IMR-90 (cell line): ENCODE data around the gene SLFN12L. TPM values are rescaled to one million over a fixed set of nuclear protein-coding genes. Genes with fewer than 3 reads are reported as not detected.

Experiments used
- ATAC-seq: fragments of 200-7000 bp; cut with Tn5 transposase; 2 replicates; pipeline ENCODE4 v1.9.1; 2020; ENCODE audit warnings: low read depth, mild to moderate bottlenecking, moderate library complexity
- BruUV-seq: library from RNA; stranded (reverse); fragments of 400-500 nt; replicated peaks from 2 replicates; lab custom pipeline; 2021; lab: Mats Ljungman, UMichigan
- CTCF ChIA-PET: fragments of 300-600 bp; formaldehyde crosslinking; extraction: SDS; loops from one replicate; lab custom pipeline; 2021; ENCODE audit warnings: antibody characterized with exemption; lab: Yijun Ruan, JAX
- POLR2A ChIA-PET: fragments of 300-600 bp; sonication (Branson Sonifier 250); formaldehyde crosslinking; loops from one replicate; lab custom pipeline; 2022; ENCODE audit warnings: antibody characterized with exemption; ENCODE audit not compliant: unreplicated experiment; lab: Charles Lee
- DNase-seq: peaks from one replicate; pipeline ENCODE4 v3.0.0; 2013
- H2AFZ ChIP-seq: replicated peaks from 2 replicates; pipeline ENCODE3; 2013; ENCODE audit warnings: low read length, mild to moderate bottlenecking; ENCODE audit not compliant: poor library complexity
- H2AK5ac ChIP-seq: 2 replicates; pipeline ENCODE4 v1.6.1; 2013; ENCODE audit warnings: low read depth, low read length, inconsistent platforms
- H2AK9ac ChIP-seq: replicated peaks from 2 replicates; pipeline ENCODE3; 2013; ENCODE audit warnings: mild to moderate bottlenecking, low read depth, low read length, moderate library complexity; ENCODE audit not compliant: poor library complexity
- H2BK120ac ChIP-seq: 2 replicates; pipeline ENCODE4 v1.6.1; 2013; ENCODE audit warnings: low read depth, low read length, inconsistent platforms
- H2BK15ac ChIP-seq: 3 replicates; pipeline ENCODE4 v1.6.1; 2013; ENCODE audit warnings: low read depth, low read length, inconsistent platforms
- H2BK20ac ChIP-seq: 2 replicates; pipeline ENCODE4 v1.6.1; 2013; ENCODE audit warnings: low read depth, mild to moderate bottlenecking, inconsistent platforms, low read length, moderate library complexity
- H2BK5ac ChIP-seq: 2 replicates; pipeline ENCODE4 v1.6.1; 2013; ENCODE audit warnings: mild to moderate bottlenecking, low read depth, low read length, inconsistent platforms; ENCODE audit not compliant: poor library complexity, severe bottlenecking
- H3K14ac ChIP-seq: replicated peaks from 2 replicates; pipeline ENCODE4 v1.6.1; 2013; ENCODE audit warnings: low read depth, low read length, inconsistent platforms
- H3K18ac ChIP-seq: 2 replicates; pipeline ENCODE4 v1.6.1; 2013; ENCODE audit warnings: low read depth, low read length, control low read depth
- H3K23ac ChIP-seq: 2 replicates; pipeline ENCODE4 v1.6.1; 2013; ENCODE audit warnings: low read depth, low read length, inconsistent platforms
- H3K27ac ChIP-seq: 2 replicates; pipeline ENCODE4 v1.5.1; 2013; ENCODE audit warnings: mild to moderate bottlenecking, control low read depth, low read length; ENCODE audit not compliant: insufficient read depth
- H3K27me3 ChIP-seq: 2 replicates; pipeline ENCODE4 v1.6.1; 2013; ENCODE audit warnings: low read length; ENCODE audit not compliant: control insufficient read depth, insufficient read depth
- H3K36me3 ChIP-seq: 2 replicates; pipeline ENCODE4 v1.6.1; 2013; ENCODE audit warnings: low read length, mixed read lengths; ENCODE audit not compliant: control insufficient read depth, insufficient read depth
- H3K4ac ChIP-seq: 2 replicates; pipeline ENCODE4 v1.6.1; 2013; ENCODE audit warnings: low read depth, low read length, inconsistent platforms
- H3K4me1 ChIP-seq: 2 replicates; pipeline ENCODE4 v1.6.1; 2013; ENCODE audit warnings: low read length, mixed read lengths; ENCODE audit not compliant: control insufficient read depth, insufficient read depth
- H3K4me2 ChIP-seq: 2 replicates; pipeline ENCODE4 v1.6.1; 2013; ENCODE audit warnings: low read depth, mild to moderate bottlenecking, control low read depth, low read length, moderate library complexity
- H3K4me3 ChIP-seq: 2 replicates; pipeline ENCODE4 v1.5.1; 2013; ENCODE audit warnings: low read depth, mild to moderate bottlenecking, control low read depth, low read length, moderate library complexity; ENCODE audit not compliant: insufficient read depth
- H3K56ac ChIP-seq: 2 replicates; pipeline ENCODE4 v1.6.1; 2013; ENCODE audit warnings: low read length, inconsistent platforms; ENCODE audit not compliant: insufficient read depth; ENCODE audit errors: extremely low read depth
- H3K79me1 ChIP-seq, 2 experiments: 2 replicates each; pipeline ENCODE4 v1.6.1; 2013; ENCODE audit warnings: low read length in 2 of 2, inconsistent platforms in 1 of 2, low read depth in 1 of 2
- H3K9ac ChIP-seq: 2 replicates; pipeline ENCODE4 v1.6.1; 2013; ENCODE audit warnings: low read depth, low read length, control low read depth
- H3K9me1 ChIP-seq: 2 replicates; pipeline ENCODE4 v1.6.1; 2013; ENCODE audit warnings: low read length, inconsistent platforms; ENCODE audit not compliant: insufficient read depth
- H3K9me3 ChIP-seq: 2 replicates; pipeline ENCODE4 v1.6.1; 2013; ENCODE audit warnings: low read length; ENCODE audit not compliant: control insufficient read depth, insufficient read depth
- H4K20me1 ChIP-seq: 2 replicates; pipeline ENCODE4 v1.6.1; 2013; ENCODE audit warnings: low read length, inconsistent platforms; ENCODE audit not compliant: insufficient read depth
- H4K5ac ChIP-seq: 2 replicates; pipeline ENCODE4 v1.6.1; 2013; ENCODE audit warnings: mild to moderate bottlenecking, low read depth, low read length, control low read depth
- H4K8ac ChIP-seq, 2 experiments: 2 replicates each; pipeline ENCODE4 v1.6.1; 2013; ENCODE audit warnings: low read depth in 2 of 2, low read length in 2 of 2, control low read depth in 1 of 2, inconsistent platforms in 1 of 2
- H4K91ac ChIP-seq: 2 replicates; pipeline ENCODE4 v1.6.1; 2013; ENCODE audit warnings: low read depth, low read length, inconsistent platforms; ENCODE audit not compliant: insufficient read depth
- BHLHE40 ChIP-seq: fragments of 150-350 bp; IDR thresholded peaks from 2 replicates; pipeline ENCODE4 v1.6.1; 2016; ENCODE audit warnings: mild to moderate bottlenecking, low read depth, low read length
- CEBPB ChIP-seq: IDR thresholded peaks from 2 replicates; pipeline ENCODE4 v1.6.1; 2012; ENCODE audit warnings: low read depth, low read length, improper control_type of control experiment
- CHD1 ChIP-seq: IDR thresholded peaks from 2 replicates; pipeline ENCODE4 v1.6.1; 2012; ENCODE audit warnings: low read depth, low read length, improper control_type of control experiment
- CTCF ChIP-seq: conservative IDR thresholded peaks from 2 replicates; pipeline ENCODE4 v1.5.1; 2012; ENCODE audit warnings: mild to moderate bottlenecking, low read depth, low read length, improper control_type of control experiment
- ELK1 ChIP-seq: fragments of 150-350 bp; IDR thresholded peaks from 2 replicates; pipeline ENCODE4 v1.6.1; 2016; ENCODE audit warnings: low read depth, mild to moderate bottlenecking, low read length, moderate library complexity, borderline replicate concordance
- FOS ChIP-seq: fragments of 150-350 bp; IDR thresholded peaks from 2 replicates; pipeline ENCODE4 v1.6.1; 2016; ENCODE audit warnings: low read depth, low read length
- MAFK ChIP-seq: IDR thresholded peaks from 2 replicates; pipeline ENCODE4 v1.6.1; 2012; ENCODE audit warnings: low read depth, low read length, improper control_type of control experiment
- MAZ ChIP-seq: IDR thresholded peaks from 2 replicates; pipeline ENCODE4 v1.6.1; 2012; ENCODE audit warnings: low read depth, mild to moderate bottlenecking, low read length, improper control_type of control experiment, moderate library complexity, borderline replicate concordance
- MXI1 ChIP-seq: IDR thresholded peaks from 2 replicates; pipeline ENCODE4 v1.6.1; 2012; ENCODE audit warnings: low read depth, mild to moderate bottlenecking, low read length, moderate library complexity, borderline replicate concordance
- NFE2L2 ChIP-seq: fragments of 150-350 bp; IDR thresholded peaks from 2 replicates; pipeline ENCODE4 v1.6.1; 2016; ENCODE audit warnings: low read depth, mild to moderate bottlenecking, low read length
- POLR2A ChIP-seq: IDR thresholded peaks from 2 replicates; pipeline ENCODE4 v1.6.1; 2012; ENCODE audit warnings: mild to moderate bottlenecking, low read depth, low read length
- RAD21 ChIP-seq: IDR thresholded peaks from 2 replicates; pipeline ENCODE4 v1.6.1; 2012; ENCODE audit warnings: low read length, improper control_type of control experiment
- RCOR1 ChIP-seq: IDR thresholded peaks from 2 replicates; pipeline ENCODE4 v1.6.1; 2012; ENCODE audit warnings: mild to moderate bottlenecking, low read length, improper control_type of control experiment; ENCODE audit not compliant: insufficient replicate concordance
- SMC3 ChIP-seq: fragments of 150-350 bp; IDR thresholded peaks from 2 replicates; pipeline ENCODE4 v1.6.1; 2016; ENCODE audit warnings: low read depth, mild to moderate bottlenecking, antibody characterized with exemption, low read length, moderate library complexity
- USF2 ChIP-seq: fragments of 150-350 bp; IDR thresholded peaks from 2 replicates; pipeline ENCODE4 v1.6.1; 2017; ENCODE audit warnings: mild to moderate bottlenecking, antibody characterized with exemption, low read length, low read depth
- WGBS, 2 experiments: methylation state at CpG; one replicate each; pipeline versions ENCODE4 v1.1.5 to v1.1.7; 2013; ENCODE audit warnings: missing lambda C conversion rate in 2 of 2; ENCODE audit not compliant: insufficient read length in 1 of 2; ENCODE audit errors: extremely low coverage in 2 of 2; 5-methylcytosine and 5-hydroxymethylcytosine counted together
- dilution Hi-C: fragments of 300-500 bp; cut with HindIII; formaldehyde crosslinking; loops from one replicate; pipeline ENCODE4 v1.14.3; 2018; ENCODE audit warnings: low sequenced_read_pairs; ENCODE audit not compliant: unreplicated experiment
- in situ Hi-C: fragments of 300-500 bp; cut with MboI; formaldehyde crosslinking; loops from 3 replicates; pipeline ENCODE4 v1.14.3; 2019; ENCODE audit warnings: low sequenced_read_pairs, inconsistent platforms, mixed read lengths
- intact Hi-C: fragments of 100-400 bp; cut with micrococcal nuclease; formaldehyde crosslinking; loops from 2 replicates; pipeline ENCODE4 v1.10.0; 2022
- polyA plus RNA-seq, 3 experiments: library from polyadenylated mRNA; depleted of rRNA; stranded (reverse); fragments of >200 nt; gene quantifications; 2 replicates each; pipeline ENCODE4 v1.2.3, GENCODE V29; 2012; ENCODE audit warnings: low replicate concordance in 1 of 3
- total RNA-seq: library from RNA; depleted of rRNA; stranded (reverse); fragments of >200 nt; gene quantifications from 2 replicates; pipeline ENCODE4 v1.2.3, GENCODE V29; 2012

Gene SLFN12L
- total and polyA plus RNA-seq, 2 of the 4 experiments (the other 2 are of a cell fraction): 0.18 TPM; not detected in 1

GRCh38 chr17:35447499-35447898 is 90.0 kb downstream of the SLFN12L start:
- H3K4me3 ChIP-seq: no peak overlapping the region
- peak overlapping the region in 1 of 2 experiments; percentile 90; a peak in 1 of 4 replicates for H4K8ac ChIP-seq
- intact Hi-C loops: no loop called here
- no peak overlapping the region for H3K27ac ChIP-seq
- no CpG with 5 or more reads among the region's 3 CpGs for WGBS, 2 experiments
- H3K9ac ChIP-seq: no peak overlapping the region
- ATAC-seq (no peak), DNase-seq (no peak)
- H3K27me3 ChIP-seq: peaks cover 28% of the 10 kb centered on the region
- ChIA-PET CTCF (interaction anchor here (1.9 kb wide), 1 partner anchor 10 kb away, joined by 6 read pairs; no protein-coding TSS in a partner anchor), POLR2A (no interaction called here)
- H2BK20ac ChIP-seq: no peak overlapping the region
- no peak overlapping the region for H4K5ac ChIP-seq
- no peaks in the 10 kb centered on the region for H3K79me1 ChIP-seq
- no peak overlapping the region for H3K23ac ChIP-seq
- no peak overlapping the region for H2BK5ac ChIP-seq
- no peak overlapping the region for H3K4me2 ChIP-seq
- no peak overlapping the region for H2BK15ac ChIP-seq
- H3K14ac ChIP-seq: no peak overlapping the region
- H3K9me3 ChIP-seq: peaks cover 2% of the 10 kb centered on the region
- no peak overlapping the region for H2AK5ac ChIP-seq
- TF ChIP-seq RAD21: no peak
- TF ChIP-seq MXI1: no peak
- no peak for TF ChIP-seq BHLHE40
- no peak for TF ChIP-seq POLR2A
- no peak for TF ChIP-seq CEBPB
- TF ChIP-seq RCOR1: no peak
- no peak for TF ChIP-seq ELK1
- no peak for TF ChIP-seq MAFK
- TF ChIP-seq CHD1: no peak
- TF ChIP-seq NFE2L2: no peak
- no peak for TF ChIP-seq USF2
- no peak for TF ChIP-seq FOS
- no peak for TF ChIP-seq CTCF
- TF ChIP-seq SMC3: no peak
- no peak for TF ChIP-seq MAZ
- H4K91ac ChIP-seq: no peak overlapping the region
- H3K36me3 ChIP-seq: no peaks in the 10 kb centered on the region
- dilution Hi-C loops: no loop called here
- H2BK120ac ChIP-seq: no peak overlapping the region
- no peak overlapping the region for H2AK9ac ChIP-seq
- H3K4ac ChIP-seq: no peak overlapping the region
- BruUV-seq: no TSS peak
- no peaks in the 10 kb centered on the region for H3K4me1 ChIP-seq
- peak overlapping the region; percentile 63 for H2AFZ ChIP-seq
- in situ Hi-C loops: no loop called here
- H4K20me1 ChIP-seq: no peaks in the 10 kb centered on the region
- H3K56ac ChIP-seq: no peak overlapping the region
- H3K18ac ChIP-seq: no peak overlapping the region
- no peaks in the 10 kb centered on the region for H3K9me1 ChIP-seq
